Heart left ventricle (tissue), 13 donors: Measurements from ENCODE around the gene GOLPH3L.
"Not testable (repeated sequence)": the region's sequence is repeated elsewhere in the genome, so short reads cannot be mapped to it uniquely, and the experiment has no call there.

Experiments
- POLR2A ChIP-seq, 2 donors: fragments of 450-650 bp; IDR thresholded peaks; one replicate each; pipeline ENCODE4 v1.6.1; 2017; ENCODE audit warnings: antibody characterized with exemption in 2 of 2, mild to moderate bottlenecking in 2 of 2, moderate library complexity in 2 of 2
- TF ChIP-seq, protein P1 (sequence below), 12 donors: fragments of 200-600 bp; sonication (generic) in 4 of 12; IDR thresholded peaks; one replicate each; pipeline versions ENCODE4 v1.5.0 to v1.8.0; 2018 to 2022; ENCODE audit warnings: antibody characterized with exemption in 12 of 12, mild to moderate bottlenecking in 5 of 12
- donor health status: ischemic (EF 13 %, LVEDD 7.1; RV severe dilation, severe dysfunction).
- donor health status: DM: no; HTN: yes; CAD: no.
- donor health status: DM: no; HTN: no; CAD: no.
- donor health status: ischemic (EF 25% LVEDD 6.9; RV normal size, moderate dysfunction).
- donor health status: ischemic (EF 25% LVEDD 5.7; RV mildly dilated, moderate dysfunction).
- donor health status: ischemic (EF 35%, LVEDD 5.7; RV mildly dilated, moderate dysfunction).
- donor health status: nonischemic (EF 11% LVEDD 7.7; RV severe dilation, severe dysfunction).
- donor health status: DM: yes; HTN: yes; CAD: no.
- donor health status: PGD.
- donor health status: ischemic (EF 29% LVEDD 5.4; RV normal size, mild dysfunction).
- donor health status: nonischemic (EF 23%, LVEDD 6.1; RV moderate dilation, normal function).

DNA sequence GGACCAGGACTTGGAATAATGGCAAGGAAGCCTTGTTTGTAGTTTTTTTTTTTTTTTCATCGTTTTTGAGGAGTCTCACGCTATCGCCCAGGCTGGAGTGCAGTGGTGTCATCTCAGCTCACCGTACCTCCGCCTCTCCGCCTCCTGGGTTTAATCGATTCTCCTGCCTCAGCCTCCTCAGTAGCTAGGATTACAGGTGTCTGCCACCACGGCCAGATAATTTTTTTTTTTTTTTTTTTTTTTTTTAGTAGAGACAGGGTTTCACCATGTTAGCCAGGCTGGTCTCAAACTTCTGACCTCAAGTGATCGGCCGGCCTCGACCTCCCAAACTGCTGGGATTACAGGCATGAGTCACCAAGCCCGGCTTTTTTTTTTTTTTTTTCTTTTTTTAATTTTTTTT lies 94.6 kb downstream of the GOLPH3L start:
- TF ChIP-seq, protein P1, sequence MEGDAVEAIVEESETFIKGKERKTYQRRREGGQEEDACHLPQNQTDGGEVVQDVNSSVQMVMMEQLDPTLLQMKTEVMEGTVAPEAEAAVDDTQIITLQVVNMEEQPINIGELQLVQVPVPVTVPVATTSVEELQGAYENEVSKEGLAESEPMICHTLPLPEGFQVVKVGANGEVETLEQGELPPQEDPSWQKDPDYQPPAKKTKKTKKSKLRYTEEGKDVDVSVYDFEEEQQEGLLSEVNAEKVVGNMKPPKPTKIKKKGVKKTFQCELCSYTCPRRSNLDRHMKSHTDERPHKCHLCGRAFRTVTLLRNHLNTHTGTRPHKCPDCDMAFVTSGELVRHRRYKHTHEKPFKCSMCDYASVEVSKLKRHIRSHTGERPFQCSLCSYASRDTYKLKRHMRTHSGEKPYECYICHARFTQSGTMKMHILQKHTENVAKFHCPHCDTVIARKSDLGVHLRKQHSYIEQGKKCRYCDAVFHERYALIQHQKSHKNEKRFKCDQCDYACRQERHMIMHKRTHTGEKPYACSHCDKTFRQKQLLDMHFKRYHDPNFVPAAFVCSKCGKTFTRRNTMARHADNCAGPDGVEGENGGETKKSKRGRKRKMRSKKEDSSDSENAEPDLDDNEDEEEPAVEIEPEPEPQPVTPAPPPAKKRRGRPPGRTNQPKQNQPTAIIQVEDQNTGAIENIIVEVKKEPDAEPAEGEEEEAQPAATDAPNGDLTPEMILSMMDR (IDR thresholded peaks at IDR 0.05) = not testable (repeated sequence)
- TF ChIP-seq POLR2A (IDR thresholded peaks at IDR 0.05) = not testable (repeated sequence)
